Parathyroid adenoma (tissue), 2 donors: Measurements from ENCODE around the gene GDA.

Experiments used
- H2AFZ ChIP-seq: fragments of 300-600 bp; sonication (generic); one replicate; pipeline ENCODE4 v1.7.0; 2017; ENCODE audit warnings: antibody characterized with exemption, mild to moderate bottlenecking
- H3K27ac ChIP-seq: fragments of 300-600 bp; sonication (generic); one replicate; pipeline ENCODE4 v1.7.0; 2017
- H3K27me3 ChIP-seq: fragments of 300-600 bp; sonication (generic); one replicate; pipeline ENCODE4 v1.7.0; 2017; ENCODE audit warnings: low read length; ENCODE audit not compliant: control insufficient read depth, insufficient read depth
- H3K36me3 ChIP-seq: fragments of 300-600 bp; sonication (generic); one replicate; pipeline ENCODE4 v1.7.0; 2017; ENCODE audit warnings: low read length; ENCODE audit not compliant: control insufficient read depth, insufficient read depth
- H3K4me1 ChIP-seq: fragments of 300-600 bp; sonication (generic); one replicate; pipeline ENCODE4 v1.7.0; 2017; ENCODE audit warnings: control low read depth
- H3K4me2 ChIP-seq: fragments of 300-600 bp; sonication (generic); one replicate; pipeline ENCODE4 v1.7.0; 2017; ENCODE audit warnings: low read length
- H3K4me3 ChIP-seq: fragments of 300-600 bp; sonication (generic); one replicate; pipeline ENCODE4 v1.7.0; 2017; ENCODE audit warnings: low read depth, low read length
- H3K79me2 ChIP-seq: fragments of 300-600 bp; sonication (generic); one replicate; pipeline ENCODE4 v1.7.0; 2017; ENCODE audit warnings: control low read depth
- H3K9ac ChIP-seq: fragments of 300-600 bp; sonication (generic); one replicate; pipeline ENCODE4 v1.7.0; 2017; ENCODE audit warnings: mild to moderate bottlenecking
- H3K9me3 ChIP-seq: fragments of 300-600 bp; sonication (generic); one replicate; pipeline ENCODE4 v1.7.0; 2017; ENCODE audit warnings: low read length; ENCODE audit not compliant: control insufficient read depth
- CTCF ChIP-seq: fragments of 300-600 bp; sonication (generic); IDR thresholded peaks from one replicate; pipeline ENCODE4 v1.7.0; 2017; ENCODE audit warnings: antibody characterized with exemption, mild to moderate bottlenecking
- donor health status: primary hyperparathyroidism.

The GDA gene

GRCh38 chr9:72147676-72148075 lies 1.6 kb upstream of the GDA start:
- H3K9ac ChIP-seq, result no peak overlapping the region
- no peaks in the 10 kb centered on the region for H3K4me1 ChIP-seq
- no peaks in the 10 kb centered on the region for H3K36me3 ChIP-seq
- TF ChIP-seq CTCF, result no peak
- no peak overlapping the region for H3K4me3 ChIP-seq
- no peaks in the 10 kb centered on the region for H3K9me3 ChIP-seq
- H3K79me2 ChIP-seq, result no peaks in the 10 kb centered on the region
- H3K4me2 ChIP-seq, result no peak overlapping the region
- H3K27me3 ChIP-seq, result no peaks in the 10 kb centered on the region
- H2AFZ ChIP-seq, result no peak overlapping the region
- no peak overlapping the region for H3K27ac ChIP-seq

DNA sequence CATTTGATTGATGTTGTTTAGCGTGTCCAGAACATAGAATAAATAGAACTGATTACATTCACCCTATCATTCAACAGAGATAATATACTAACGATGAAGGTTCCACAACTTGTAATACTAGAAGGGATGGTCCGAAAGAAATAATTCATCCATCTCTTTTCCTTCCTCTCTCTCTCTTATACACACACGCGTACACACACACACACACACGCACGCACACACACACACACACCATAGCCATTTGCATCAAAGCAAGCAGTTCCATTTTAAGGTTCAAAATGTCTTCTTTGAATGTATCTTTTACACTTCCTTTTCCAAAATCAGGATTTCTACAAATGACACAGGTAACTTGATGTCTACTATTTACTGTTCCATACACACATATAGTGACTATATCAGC lies 887 bp downstream of the GDA start:
- Histone ChIP-seq H3K27me3 (no peaks in the 10 kb centered on the region), H3K9ac (no peak overlapping the region), H3K4me3 (peak overlapping the region; percentile 56)

GRCh38 chr9:72150661-72151060 lies 1.4 kb downstream of the GDA start:
- H3K36me3 ChIP-seq, result no peaks in the 10 kb centered on the region
- no peak overlapping the region for H3K9ac ChIP-seq
- no peak overlapping the region for H2AFZ ChIP-seq
- no peaks in the 10 kb centered on the region for H3K79me2 ChIP-seq
- no peak for TF ChIP-seq CTCF
- H3K4me3 ChIP-seq, result no peak overlapping the region
- no peak overlapping the region for H3K4me2 ChIP-seq
- no peaks in the 10 kb centered on the region for H3K4me1 ChIP-seq
- no peaks in the 10 kb centered on the region for H3K9me3 ChIP-seq
- H3K27ac ChIP-seq, result no peak overlapping the region
- H3K27me3 ChIP-seq, result no peaks in the 10 kb centered on the region

More for the DNA sequence above, 887 bp downstream of the GDA start:
- Histone ChIP-seq H3K9me3 (no peaks in the 10 kb centered on the region), H2AFZ (no peak overlapping the region), H3K79me2 (no peaks in the 10 kb centered on the region), H3K36me3 (no peaks in the 10 kb centered on the region), H3K27ac (no peak overlapping the region), H3K4me1 (no peaks in the 10 kb centered on the region), H3K4me2 (peak overlapping the region; percentile 72)
- no peak for TF ChIP-seq CTCF

DNA sequence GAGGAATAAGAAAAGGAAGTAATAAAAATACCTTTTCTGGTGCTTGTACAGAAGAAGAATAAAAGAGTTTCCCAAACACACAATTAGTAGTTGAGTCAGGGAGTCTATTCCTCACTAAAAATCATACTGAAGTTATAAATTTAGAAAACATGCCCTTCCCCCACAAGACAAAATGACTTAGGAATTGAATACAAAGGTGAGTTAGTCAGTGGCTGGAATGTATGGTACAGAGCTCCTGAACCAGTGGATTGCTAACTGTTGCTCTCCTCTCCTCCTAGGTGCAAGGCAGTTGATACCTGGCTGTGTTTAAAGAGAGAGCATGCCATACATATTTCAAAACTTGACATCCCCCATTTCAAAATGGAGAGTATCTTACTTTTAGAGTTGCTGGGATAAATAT lies 1.9 kb downstream of the GDA start:
- H3K9ac ChIP-seq, result no peak overlapping the region
- no peak overlapping the region for H3K4me2 ChIP-seq
- H3K27me3 ChIP-seq, result no peaks in the 10 kb centered on the region
- no peak overlapping the region for H2AFZ ChIP-seq
- no peaks in the 10 kb centered on the region for H3K36me3 ChIP-seq
- no peak for TF ChIP-seq CTCF
- H3K27ac ChIP-seq, result no peak overlapping the region
- H3K79me2 ChIP-seq, result no peaks in the 10 kb centered on the region
- no peaks in the 10 kb centered on the region for H3K4me1 ChIP-seq
- no peaks in the 10 kb centered on the region for H3K9me3 ChIP-seq
- no peak overlapping the region for H3K4me3 ChIP-seq

DNA sequence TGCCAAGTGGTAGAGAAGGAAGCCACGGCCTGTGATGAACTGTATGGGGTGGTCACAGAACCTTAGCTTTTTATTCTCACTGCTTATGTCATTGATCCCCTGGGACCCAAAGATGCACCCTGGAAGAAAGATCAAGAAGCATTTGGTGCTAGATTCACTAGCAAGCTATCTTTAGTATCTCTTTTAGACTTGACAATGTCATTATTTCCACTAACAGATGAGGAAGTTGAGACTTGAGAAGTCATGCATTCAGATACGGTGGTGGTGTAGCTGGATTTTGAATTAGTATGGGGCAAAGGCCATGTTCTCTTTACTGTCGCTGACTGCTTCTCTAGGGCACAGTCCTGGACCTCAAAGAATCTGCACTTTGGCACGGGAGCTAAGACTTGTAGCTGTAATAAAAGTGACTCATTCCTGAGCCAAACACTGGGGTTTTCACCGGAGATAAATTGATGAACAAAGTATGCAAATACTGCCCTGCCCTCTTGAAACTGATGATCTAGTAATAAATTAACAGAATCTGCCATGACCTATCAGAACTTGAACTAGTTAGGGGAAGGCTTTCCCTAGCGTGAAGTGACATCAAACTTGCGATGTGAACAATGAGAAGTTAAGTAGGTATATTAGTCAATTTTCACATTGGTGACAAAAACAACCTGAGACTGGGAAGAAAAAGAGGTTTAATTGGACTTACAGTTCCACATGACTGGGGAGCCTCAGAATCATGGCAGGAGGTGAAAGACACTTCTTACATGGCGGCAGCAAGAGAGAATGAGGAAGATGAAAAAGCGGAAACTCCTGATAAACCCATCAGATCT lies 5.4 kb downstream of the GDA start:
- Histone ChIP-seq H3K27ac (no peak overlapping the region), H3K36me3 (no peaks in the 10 kb centered on the region), H3K4me3 (no peak overlapping the region), H2AFZ (no peak overlapping the region), H3K4me1 (no peaks in the 10 kb centered on the region), H3K4me2 (no peak overlapping the region), H3K9me3 (no peaks in the 10 kb centered on the region), H3K9ac (no peak overlapping the region), H3K27me3 (no peaks in the 10 kb centered on the region), H3K79me2 (no peaks in the 10 kb centered on the region)
- no peak for TF ChIP-seq CTCF
